Mesenchymal stem cell (in vitro differentiated cells and primary cell): ENCODE results near the gene EPS8L2. TPM values are rescaled to one million over a fixed set of nuclear protein-coding genes. Genes with fewer than 3 reads are reported as not detected.

Experiments used
- DNase-seq: peaks from one replicate; pipeline ENCODE4 v3.0.0-alpha.2; 2013
- H2AFZ ChIP-seq: one replicate; pipeline ENCODE4 v1.6.1; 2013; ENCODE audit warnings: low read depth, mild to moderate bottlenecking, control low read depth, inconsistent platforms, low read length, moderate library complexity
- H2AK5ac ChIP-seq: 2 replicates; pipeline ENCODE4 v1.6.1; 2013; ENCODE audit warnings: low read length, moderate library complexity, mild to moderate bottlenecking, inconsistent platforms; ENCODE audit not compliant: severe bottlenecking
- H2BK120ac ChIP-seq: one replicate; pipeline ENCODE4 v1.6.1; 2013; ENCODE audit warnings: low read depth, mild to moderate bottlenecking, inconsistent platforms, low read length, moderate library complexity
- H2BK12ac ChIP-seq, 2 experiments: one replicate each; pipeline ENCODE4 v1.6.1; 2013; ENCODE audit warnings: inconsistent platforms in 2 of 2, low read length in 2 of 2, mild to moderate bottlenecking in 2 of 2, moderate library complexity in 2 of 2, control low read depth in 1 of 2
- H2BK15ac ChIP-seq: one replicate; pipeline ENCODE4 v1.6.1; 2013; ENCODE audit warnings: mild to moderate bottlenecking, low read depth, inconsistent platforms; ENCODE audit not compliant: poor library complexity, severe bottlenecking
- H2BK5ac ChIP-seq: 2 replicates; pipeline ENCODE4 v1.6.1; 2013; ENCODE audit warnings: low read depth, mild to moderate bottlenecking, low read length, control low read depth, inconsistent platforms; ENCODE audit not compliant: poor library complexity, severe bottlenecking
- H3K14ac ChIP-seq, 2 experiments: one replicate each; pipeline ENCODE4 v1.6.1; 2013; ENCODE audit warnings: inconsistent platforms in 2 of 2, low read length in 2 of 2, control low read depth in 1 of 2, mild to moderate bottlenecking in 1 of 2, moderate library complexity in 1 of 2
- H3K18ac ChIP-seq, 2 experiments: one replicate each; pipeline ENCODE4 v1.6.1; 2013; ENCODE audit warnings: inconsistent platforms in 2 of 2, low read length in 2 of 2, control low read depth in 1 of 2, low read depth in 1 of 2, mild to moderate bottlenecking in 1 of 2
- H3K23ac ChIP-seq, 2 experiments: one replicate each; pipeline ENCODE4 v1.6.1; 2013; ENCODE audit warnings: inconsistent platforms in 2 of 2, low read length in 2 of 2, mild to moderate bottlenecking in 2 of 2, moderate library complexity in 2 of 2, control low read depth in 1 of 2
- H3K27ac ChIP-seq: 2 replicates; pipeline ENCODE4 v1.5.1; 2013; ENCODE audit warnings: mild to moderate bottlenecking, moderate library complexity, low read length, control low read depth, inconsistent platforms; ENCODE audit not compliant: poor library complexity, severe bottlenecking
- H3K27me3 ChIP-seq, 2 experiments: 2 replicates each; pipeline versions ENCODE4 v1.6.1 to v1.7.0; 2013; ENCODE audit warnings: low read length in 2 of 2, mild to moderate bottlenecking in 2 of 2, moderate library complexity in 2 of 2, control low read depth in 1 of 2, inconsistent platforms in 1 of 2; ENCODE audit not compliant: control insufficient read depth in 1 of 2, insufficient read depth in 1 of 2
- H3K36me3 ChIP-seq, 2 experiments: 2 replicates each; pipeline versions ENCODE4 v1.6.1 to v1.7.0; 2013; ENCODE audit warnings: low read length in 2 of 2, control low read depth in 1 of 2, inconsistent platforms in 1 of 2, low read depth in 1 of 2, mild to moderate bottlenecking in 1 of 2; ENCODE audit not compliant: insufficient read depth in 2 of 2, control insufficient read depth in 1 of 2
- H3K4ac ChIP-seq, 2 experiments: one replicate each; pipeline ENCODE4 v1.6.1; 2013; ENCODE audit warnings: inconsistent platforms in 2 of 2, low read length in 2 of 2, mild to moderate bottlenecking in 2 of 2, moderate library complexity in 2 of 2, control low read depth in 1 of 2, low read depth in 1 of 2
- H3K4me1 ChIP-seq: 2 replicates; pipeline ENCODE4 v1.6.1; 2013; ENCODE audit warnings: low read depth, low read length, control low read depth; ENCODE audit not compliant: control insufficient read depth, insufficient read depth
- H3K4me2 ChIP-seq: 2 replicates; pipeline ENCODE4 v1.6.1; 2013; ENCODE audit warnings: low read length, mild to moderate bottlenecking, inconsistent platforms; ENCODE audit not compliant: poor library complexity, severe bottlenecking
- H3K4me3 ChIP-seq, 2 experiments: 2 replicates each; pipeline versions ENCODE4 v1.5.1 to v1.7.0; 2013; ENCODE audit warnings: low read length in 2 of 2, mild to moderate bottlenecking in 2 of 2, control low read depth in 1 of 2, low read depth in 1 of 2; ENCODE audit not compliant: insufficient read depth in 1 of 2
- H3K79me1 ChIP-seq: replicated peaks from 2 replicates; pipeline ENCODE4 v1.6.1; 2013; ENCODE audit warnings: mild to moderate bottlenecking, control low read depth, low read length, inconsistent platforms; ENCODE audit not compliant: poor library complexity, severe bottlenecking
- H3K9ac ChIP-seq: 2 replicates; pipeline ENCODE4 v1.7.0; 2013; ENCODE audit warnings: mild to moderate bottlenecking, low read length, moderate library complexity
- H3K9me3 ChIP-seq: 2 replicates; pipeline ENCODE4 v1.7.0; 2013; ENCODE audit warnings: mild to moderate bottlenecking, low read length; ENCODE audit not compliant: control insufficient read depth
- H4K8ac ChIP-seq: one replicate; pipeline ENCODE4 v1.6.1; 2013; ENCODE audit warnings: inconsistent platforms, mild to moderate bottlenecking, low read length, moderate library complexity
- H4K91ac ChIP-seq: one replicate; pipeline ENCODE4 v1.6.1; 2013; ENCODE audit warnings: mild to moderate bottlenecking, low read length, inconsistent platforms
- WGBS: methylation state at CpG from one replicate; pipeline ENCODE4 v1.1.7; 2013; ENCODE audit warnings: mixed read lengths; 5-methylcytosine and 5-hydroxymethylcytosine counted together
- polyA plus RNA-seq, 2 experiments: library from polyadenylated mRNA; stranded (reverse); fragments of 200-250 nt; gene quantifications; one replicate each; pipeline ENCODE4 v1.2.3, GENCODE V29; 2013

EPS8L2 gene
- 16.2 TPM for polyA plus RNA-seq (2013, experiment 1 of 2)
- 17.4 TPM for polyA plus RNA-seq (2013, experiment 2 of 2)

DNA sequence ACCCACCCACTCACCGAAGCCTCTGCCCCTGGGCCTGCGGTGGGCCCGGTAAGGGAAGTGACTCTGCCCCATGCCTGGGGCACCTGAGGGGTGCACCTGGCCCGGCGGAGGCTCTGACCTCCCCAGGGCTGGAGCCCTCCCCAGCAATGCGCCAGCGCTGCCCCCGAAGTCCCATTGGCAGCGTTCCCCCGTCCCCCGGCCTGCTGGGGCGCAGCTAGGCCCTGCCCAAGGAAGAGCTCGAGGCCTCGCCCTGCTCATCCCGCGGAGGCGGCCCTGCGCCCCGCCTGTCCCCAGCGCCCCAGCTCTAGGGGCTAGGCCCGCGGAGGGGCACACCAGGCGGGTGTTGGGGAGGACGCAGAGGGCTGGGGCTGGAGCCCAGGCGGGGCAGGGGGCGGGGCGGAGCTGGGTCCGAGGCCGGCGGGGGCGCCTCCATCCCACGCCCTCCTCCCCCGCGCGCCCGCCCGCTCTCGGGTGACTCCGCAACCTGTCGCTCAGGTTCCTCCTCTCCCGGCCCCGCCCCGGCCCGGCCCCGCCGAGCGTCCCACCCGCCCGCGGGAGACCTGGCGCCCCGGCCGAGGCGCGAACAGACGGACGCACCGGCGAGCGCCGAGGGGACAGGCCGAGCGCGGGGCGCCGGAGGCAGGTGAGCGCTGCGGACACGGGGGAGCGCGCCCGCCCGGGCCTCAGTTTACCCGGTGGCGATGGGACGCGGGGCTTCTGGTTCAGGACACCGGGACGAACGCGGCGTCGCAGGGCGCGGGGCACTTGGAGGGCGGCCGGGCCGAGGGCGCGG is at the start of gene EPS8L2:
Gene EPS8L2 (plus strand): TSS at position 586 of the 793 bp plus-strand sequence. CDS start 3,177 bp downstream, outside the sequence.
- Histone ChIP-seq H3K9ac (peak within 1 kb of the TSS; percentile 92), H2BK15ac (peak within 1 kb of the TSS; percentile 75), H3K4me2 (peak within 1 kb of the TSS; percentile 79), H2AK5ac (peak within 1 kb of the TSS; percentile 99), H3K4me1 (peaks cover 74% of the 10 kb centered on the region), H3K4me3 (peak within 1 kb of the TSS; percentile 73 to 83), H3K23ac (peak within 1 kb of the TSS in 1 of 2 experiments; percentile 76), H3K9me3 (no peaks in the 10 kb centered on the region), H2BK12ac (peak within 1 kb of the TSS; percentile 52 to 96), H2BK5ac (peak within 1 kb of the TSS; percentile 98), H3K14ac (peak within 1 kb of the TSS in 1 of 2 experiments; percentile 97), H3K27me3 (no peaks in the 10 kb centered on the region), H3K79me1 (peaks cover 12% of the 10 kb centered on the region), H3K4ac (peak within 1 kb of the TSS; percentile 61 to 94), H3K36me3 (peaks cover 23 to 62% of the 10 kb centered on the region in 2 experiments), H4K8ac (peak within 1 kb of the TSS; percentile 96), H2BK120ac (peak within 1 kb of the TSS; percentile 92), H3K18ac (peak within 1 kb of the TSS; percentile 80 to 99), H2AFZ (peak within 1 kb of the TSS; percentile 87), H4K91ac (peak within 1 kb of the TSS; percentile 95), H3K27ac (peak within 1 kb of the TSS; percentile 99)
- WGBS: 25% methylated on average over 44 of the region's 90 CpGs
- no peak for DNase-seq

DNA sequence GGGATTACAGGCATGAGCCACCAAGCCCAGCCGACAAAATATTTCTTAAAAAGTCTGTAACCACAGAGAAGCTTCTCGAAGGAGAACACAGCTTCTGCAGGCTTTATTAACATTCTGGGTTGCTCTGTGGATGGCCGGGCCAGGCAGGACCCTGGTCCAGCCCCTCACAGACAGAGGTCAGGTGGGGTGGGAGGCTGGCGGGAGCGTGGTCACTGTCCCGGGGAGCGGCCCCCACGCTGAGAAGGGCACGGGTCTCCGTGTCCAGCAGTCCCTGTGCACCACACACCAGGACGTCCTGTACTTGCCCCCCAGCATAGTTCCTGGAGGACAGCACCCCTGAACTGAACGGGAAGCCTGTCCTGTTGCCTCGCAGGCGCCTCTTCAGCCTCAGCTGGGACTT is 49.6 kb upstream of the EPS8L2 start:
- H2AK5ac ChIP-seq: no peak overlapping the region
- H3K18ac ChIP-seq: no peak overlapping the region
- H3K9me3 ChIP-seq: no peaks in the 10 kb centered on the region
- DNase-seq: no peak
- no peak overlapping the region for H2BK5ac ChIP-seq
- H2AFZ ChIP-seq: no peak overlapping the region
- H2BK120ac ChIP-seq: no peak overlapping the region
- WGBS: 97% methylated on average over 14 of the region's 14 CpGs
- peaks cover 60 to 65% of the 10 kb centered on the region in 2 experiments for H3K36me3 ChIP-seq
- no peak overlapping the region for H3K4me2 ChIP-seq
- no peak overlapping the region for H2BK12ac ChIP-seq
- H3K27ac ChIP-seq: no peak overlapping the region
- H4K91ac ChIP-seq: no peak overlapping the region
- H3K4me1 ChIP-seq: peaks cover 17% of the 10 kb centered on the region
- H2BK15ac ChIP-seq: no peak overlapping the region
- H3K23ac ChIP-seq: no peak overlapping the region
- H3K14ac ChIP-seq: no peak overlapping the region
- H3K79me1 ChIP-seq: peaks cover 37% of the 10 kb centered on the region
- no peak overlapping the region for H3K4me3 ChIP-seq
- H3K9ac ChIP-seq: no peak overlapping the region
- H3K27me3 ChIP-seq: no peaks in the 10 kb centered on the region
- H4K8ac ChIP-seq: no peak overlapping the region
- H3K4ac ChIP-seq: no peak overlapping the region

DNA sequence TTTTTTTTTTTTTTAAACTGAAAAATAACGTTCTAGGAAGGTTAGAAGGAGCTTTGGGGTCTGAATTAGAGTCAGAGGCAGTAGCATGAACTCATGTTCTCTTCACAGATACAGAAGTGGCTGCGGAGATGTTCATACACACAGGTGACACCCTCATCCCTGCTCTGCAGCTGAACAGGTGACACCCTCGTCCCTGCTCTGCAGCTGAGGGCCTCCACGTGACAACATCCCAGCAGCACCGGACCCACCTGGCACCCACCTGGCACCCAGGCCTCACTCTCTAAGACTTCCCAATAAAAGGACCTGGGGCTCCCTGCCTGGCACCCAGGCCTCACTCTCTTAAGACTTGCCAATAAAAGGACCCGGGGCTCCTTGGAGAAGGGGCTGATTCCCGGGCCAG is 49.2 kb upstream of the EPS8L2 start:
- H3K36me3 ChIP-seq: peaks cover 57 to 70% of the 10 kb centered on the region in 2 experiments
- DNase-seq: no peak
- no peak overlapping the region for H2BK15ac ChIP-seq
- no peak overlapping the region for H3K23ac ChIP-seq
- H3K4me2 ChIP-seq: no peak overlapping the region
- H3K4me1 ChIP-seq: peaks cover 17% of the 10 kb centered on the region
- H3K18ac ChIP-seq: no peak overlapping the region
- no peaks in the 10 kb centered on the region for H3K27me3 ChIP-seq
- H3K4ac ChIP-seq: no peak overlapping the region
- no peak overlapping the region for H4K91ac ChIP-seq
- H2AFZ ChIP-seq: no peak overlapping the region
- H3K14ac ChIP-seq: no peak overlapping the region
- H3K4me3 ChIP-seq: no peak overlapping the region
- no peak overlapping the region for H4K8ac ChIP-seq
- H3K9me3 ChIP-seq: no peaks in the 10 kb centered on the region
- WGBS: 91% methylated on average over 7 of the region's 7 CpGs
- no peak overlapping the region for H2BK12ac ChIP-seq
- H3K9ac ChIP-seq: no peak overlapping the region
- peaks cover 40% of the 10 kb centered on the region for H3K79me1 ChIP-seq
- H2BK120ac ChIP-seq: no peak overlapping the region
- H3K27ac ChIP-seq: no peak overlapping the region
- H2BK5ac ChIP-seq: no peak overlapping the region
- no peak overlapping the region for H2AK5ac ChIP-seq

DNA sequence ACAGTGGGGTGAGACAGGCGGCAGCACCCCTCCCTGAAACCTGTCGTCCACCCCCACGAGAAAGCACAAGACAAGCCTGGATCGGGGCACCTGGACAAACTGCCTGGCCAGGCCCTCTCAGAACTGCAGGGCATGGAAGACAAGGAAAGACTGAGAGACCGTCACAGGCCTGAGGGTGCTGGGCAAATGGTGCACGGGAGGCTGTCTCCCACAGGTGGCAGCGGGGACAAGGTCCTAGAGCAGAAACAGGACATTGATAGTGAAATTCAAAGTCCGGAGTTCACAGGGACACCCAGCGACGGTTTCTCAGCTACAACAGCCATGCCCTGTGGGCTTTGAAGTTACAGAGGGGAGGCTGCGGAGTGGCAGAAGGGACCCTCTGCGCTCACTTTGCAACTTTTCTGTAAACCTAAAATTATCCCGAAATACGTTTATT is 48.3 kb upstream of the EPS8L2 start:
- no peak overlapping the region for H2BK12ac ChIP-seq
- H3K79me1 ChIP-seq: peaks cover 43% of the 10 kb centered on the region
- H3K4me3 ChIP-seq: no peak overlapping the region
- no peak overlapping the region for H3K14ac ChIP-seq
- H2AFZ ChIP-seq: no peak overlapping the region
- H4K8ac ChIP-seq: no peak overlapping the region
- H3K4me1 ChIP-seq: peaks cover 19% of the 10 kb centered on the region
- H3K9me3 ChIP-seq: no peaks in the 10 kb centered on the region
- H3K4ac ChIP-seq: no peak overlapping the region
- H4K91ac ChIP-seq: no peak overlapping the region
- no peak overlapping the region for H3K27ac ChIP-seq
- no peak overlapping the region for H2BK15ac ChIP-seq
- no peak overlapping the region for H3K23ac ChIP-seq
- H3K18ac ChIP-seq: no peak overlapping the region
- H3K36me3 ChIP-seq: peaks cover 54 to 78% of the 10 kb centered on the region in 2 experiments
- no peak for DNase-seq
- no peak overlapping the region for H2BK120ac ChIP-seq
- H3K9ac ChIP-seq: no peak overlapping the region
- 90% methylated on average over 14 of the region's 14 CpGs for WGBS
- no peaks in the 10 kb centered on the region for H3K27me3 ChIP-seq
- H2BK5ac ChIP-seq: no peak overlapping the region
- H2AK5ac ChIP-seq: no peak overlapping the region
- H3K4me2 ChIP-seq: no peak overlapping the region
